OCI-LY1 (cell line): ENCODE measurements around the gene NABP1.

ENCODE experiments used
- H2AFZ ChIP-seq: fragments of 200-600 bp; sonication (generic), shearing (Covaris generic); 2 replicates; pipeline ENCODE4 v1.6.0; 2014; ENCODE audit warnings: antibody characterized with exemption, mild to moderate bottlenecking, low read length
- H3F3A ChIP-seq: fragments of 200-600 bp; sonication (generic), shearing (Covaris generic); 2 replicates; pipeline ENCODE4 v1.6.0; 2014; ENCODE audit warnings: mild to moderate bottlenecking, antibody characterized with exemption, low read length, moderate library complexity; ENCODE audit not compliant: insufficient read depth
- H3K27ac ChIP-seq: fragments of 200-600 bp; sonication (generic); 2 replicates; pipeline ENCODE4 v1.5.1; 2014; ENCODE audit warnings: low read length, mixed run types, mild to moderate bottlenecking, low read depth; ENCODE audit not compliant: poor library complexity, severe bottlenecking
- H3K27me3 ChIP-seq: fragments of 200-600 bp; sonication (generic); 2 replicates; pipeline ENCODE4 v1.6.0; 2014; ENCODE audit warnings: antibody characterized with exemption, mild to moderate bottlenecking, low read length, moderate library complexity; ENCODE audit not compliant: insufficient read depth
- H3K36me3 ChIP-seq: fragments of 200-600 bp; sonication (generic); 2 replicates; pipeline ENCODE4 v1.6.1; 2014; ENCODE audit warnings: mild to moderate bottlenecking, antibody characterized with exemption, low read length, moderate library complexity, mixed read lengths; ENCODE audit not compliant: insufficient read depth
- H3K4me1 ChIP-seq: fragments of 200-600 bp; sonication (generic); 2 replicates; pipeline ENCODE4 v1.5.1; 2014; ENCODE audit warnings: mild to moderate bottlenecking, low read length, moderate library complexity; ENCODE audit not compliant: insufficient read depth, severe bottlenecking
- H3K4me2 ChIP-seq: fragments of 200-600 bp; sonication (generic), shearing (Covaris generic); 2 replicates; pipeline ENCODE4 v1.6.1; 2014; ENCODE audit warnings: low read length
- H3K4me3 ChIP-seq: fragments of 200-600 bp; sonication (generic); 2 replicates; pipeline ENCODE4 v1.5.1; 2014; ENCODE audit warnings: low read length, low read depth, mild to moderate bottlenecking, mixed read lengths; ENCODE audit not compliant: poor library complexity, severe bottlenecking
- H3K79me2 ChIP-seq: fragments of 200-600 bp; shearing (Covaris generic); 2 replicates; pipeline ENCODE4 v1.6.1; 2016; ENCODE audit warnings: mixed run types, low read length, mixed read lengths; ENCODE audit not compliant: insufficient read depth
- H3K9ac ChIP-seq: fragments of 200-600 bp; sonication (generic), shearing (Covaris generic); 2 replicates; pipeline ENCODE4 v1.6.1; 2014; ENCODE audit warnings: mild to moderate bottlenecking, low read length, mixed read lengths
- H3K9me2 ChIP-seq: fragments of 200-600 bp; sonication (generic), shearing (Covaris generic); 2 replicates; pipeline ENCODE4 v1.6.1; 2014; ENCODE audit warnings: low read depth, mild to moderate bottlenecking, low read length, mixed read lengths
- H3K9me3 ChIP-seq: fragments of 200-600 bp; shearing (Covaris generic); 2 replicates; pipeline ENCODE4 v1.6.1; 2014; ENCODE audit warnings: low read length, mixed read lengths
- H4K20me1 ChIP-seq: fragments of 200-600 bp; sonication (generic), shearing (Covaris generic); 2 replicates; pipeline ENCODE4 v1.6.0; 2016; ENCODE audit warnings: mild to moderate bottlenecking, low read length; ENCODE audit not compliant: insufficient read depth
- EZH2 ChIP-seq: fragments of 200-600 bp; sonication (generic), shearing (Covaris generic); IDR thresholded peaks from 2 replicates; pipeline ENCODE4 v1.8.0; 2017; ENCODE audit warnings: borderline replicate concordance, mixed run types, mild to moderate bottlenecking, antibody characterized with exemption, low read length, moderate library complexity, mixed read lengths
- TF ChIP-seq, protein P1 (sequence below): fragments of 200-600 bp; sonication (generic), shearing (Covaris generic); IDR thresholded peaks from 2 replicates; pipeline ENCODE4 v1.5.1; 2017; ENCODE audit warnings: mild to moderate bottlenecking, antibody characterized with exemption, low read length, moderate library complexity, mixed read lengths

The NABP1 gene

DNA sequence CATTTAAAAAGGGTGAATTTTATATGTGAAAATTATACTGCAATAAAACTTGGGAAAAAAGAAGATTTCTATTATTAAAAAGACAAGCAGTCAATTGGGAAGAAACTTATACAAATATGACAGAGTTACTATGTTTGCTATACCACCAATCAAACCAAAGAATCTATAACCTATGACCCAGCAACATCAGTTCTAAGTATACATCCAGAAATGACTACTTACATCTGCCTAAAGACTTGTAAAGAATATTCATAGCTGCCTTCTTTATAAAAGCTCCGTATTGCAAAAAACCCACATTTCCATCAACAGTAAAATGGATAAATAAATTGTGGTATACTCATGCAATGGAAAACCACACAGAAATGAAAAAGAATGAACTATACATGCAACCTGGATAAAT is 32.9 kb upstream of the NABP1 start:
- Histone ChIP-seq H3K36me3 (no peaks in the 10 kb centered on the region), H3K9me2 (no peaks in the 10 kb centered on the region), H3K79me2 (no peaks in the 10 kb centered on the region), H3K4me1 (no peaks in the 10 kb centered on the region), H3K4me3 (no peak overlapping the region), H3K9ac (no peak overlapping the region), H3K27ac (no peak overlapping the region), H3F3A (no peaks in the 10 kb centered on the region), H3K27me3 (no peaks in the 10 kb centered on the region), H3K9me3 (no peaks in the 10 kb centered on the region), H4K20me1 (no peaks in the 10 kb centered on the region), H2AFZ (no peak overlapping the region), H3K4me2 (no peak overlapping the region)
- TF ChIP-seq EZH2: no peak
- TF ChIP-seq, protein P1, sequence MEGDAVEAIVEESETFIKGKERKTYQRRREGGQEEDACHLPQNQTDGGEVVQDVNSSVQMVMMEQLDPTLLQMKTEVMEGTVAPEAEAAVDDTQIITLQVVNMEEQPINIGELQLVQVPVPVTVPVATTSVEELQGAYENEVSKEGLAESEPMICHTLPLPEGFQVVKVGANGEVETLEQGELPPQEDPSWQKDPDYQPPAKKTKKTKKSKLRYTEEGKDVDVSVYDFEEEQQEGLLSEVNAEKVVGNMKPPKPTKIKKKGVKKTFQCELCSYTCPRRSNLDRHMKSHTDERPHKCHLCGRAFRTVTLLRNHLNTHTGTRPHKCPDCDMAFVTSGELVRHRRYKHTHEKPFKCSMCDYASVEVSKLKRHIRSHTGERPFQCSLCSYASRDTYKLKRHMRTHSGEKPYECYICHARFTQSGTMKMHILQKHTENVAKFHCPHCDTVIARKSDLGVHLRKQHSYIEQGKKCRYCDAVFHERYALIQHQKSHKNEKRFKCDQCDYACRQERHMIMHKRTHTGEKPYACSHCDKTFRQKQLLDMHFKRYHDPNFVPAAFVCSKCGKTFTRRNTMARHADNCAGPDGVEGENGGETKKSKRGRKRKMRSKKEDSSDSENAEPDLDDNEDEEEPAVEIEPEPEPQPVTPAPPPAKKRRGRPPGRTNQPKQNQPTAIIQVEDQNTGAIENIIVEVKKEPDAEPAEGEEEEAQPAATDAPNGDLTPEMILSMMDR: no peak

DNA sequence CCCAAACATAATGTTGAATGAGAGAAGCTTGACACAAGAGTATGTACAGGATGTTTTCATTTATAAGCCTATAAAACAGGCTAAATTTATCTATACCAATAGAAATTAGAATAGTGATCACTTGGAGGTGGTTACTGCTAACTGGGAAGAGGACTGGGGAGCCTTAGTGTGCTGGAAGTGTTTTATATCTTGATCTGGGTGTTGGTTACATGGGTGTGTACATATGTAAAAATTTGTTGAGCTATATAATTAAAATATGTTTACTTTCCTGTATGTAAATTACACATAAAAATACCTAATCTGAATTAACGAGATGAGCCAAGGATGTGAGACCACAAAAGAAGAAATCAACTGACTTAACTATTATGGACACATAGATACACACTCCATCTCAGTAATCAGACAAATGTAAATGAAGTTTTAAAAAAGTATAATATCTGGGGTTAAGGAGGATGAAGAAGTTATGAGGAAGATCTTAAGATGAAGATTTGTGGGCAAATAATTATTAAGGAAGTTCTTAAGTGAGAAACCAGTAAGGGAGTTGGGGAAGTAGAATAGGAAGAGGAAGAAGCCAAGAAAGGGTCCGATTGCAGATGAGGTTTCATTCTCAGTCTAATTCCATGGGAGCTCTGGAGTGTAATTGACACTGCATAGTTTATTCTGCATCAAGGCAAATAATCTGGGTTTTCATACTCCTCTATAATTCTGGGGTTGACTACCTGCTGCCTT is 32.3 kb upstream of the NABP1 start:
- H3K4me2 ChIP-seq: no peak overlapping the region
- no peak overlapping the region for H3K9ac ChIP-seq
- no peaks in the 10 kb centered on the region for H3K27me3 ChIP-seq
- no peaks in the 10 kb centered on the region for H3K4me1 ChIP-seq
- no peaks in the 10 kb centered on the region for H3K36me3 ChIP-seq
- no peaks in the 10 kb centered on the region for H3K9me3 ChIP-seq
- no peaks in the 10 kb centered on the region for H3K79me2 ChIP-seq
- no peak overlapping the region for H3K4me3 ChIP-seq
- no peak overlapping the region for H2AFZ ChIP-seq
- no peaks in the 10 kb centered on the region for H4K20me1 ChIP-seq
- no peak overlapping the region for H3K27ac ChIP-seq
- TF ChIP-seq EZH2: no peak
- no peaks in the 10 kb centered on the region for H3K9me2 ChIP-seq
- H3F3A ChIP-seq: no peaks in the 10 kb centered on the region

DNA sequence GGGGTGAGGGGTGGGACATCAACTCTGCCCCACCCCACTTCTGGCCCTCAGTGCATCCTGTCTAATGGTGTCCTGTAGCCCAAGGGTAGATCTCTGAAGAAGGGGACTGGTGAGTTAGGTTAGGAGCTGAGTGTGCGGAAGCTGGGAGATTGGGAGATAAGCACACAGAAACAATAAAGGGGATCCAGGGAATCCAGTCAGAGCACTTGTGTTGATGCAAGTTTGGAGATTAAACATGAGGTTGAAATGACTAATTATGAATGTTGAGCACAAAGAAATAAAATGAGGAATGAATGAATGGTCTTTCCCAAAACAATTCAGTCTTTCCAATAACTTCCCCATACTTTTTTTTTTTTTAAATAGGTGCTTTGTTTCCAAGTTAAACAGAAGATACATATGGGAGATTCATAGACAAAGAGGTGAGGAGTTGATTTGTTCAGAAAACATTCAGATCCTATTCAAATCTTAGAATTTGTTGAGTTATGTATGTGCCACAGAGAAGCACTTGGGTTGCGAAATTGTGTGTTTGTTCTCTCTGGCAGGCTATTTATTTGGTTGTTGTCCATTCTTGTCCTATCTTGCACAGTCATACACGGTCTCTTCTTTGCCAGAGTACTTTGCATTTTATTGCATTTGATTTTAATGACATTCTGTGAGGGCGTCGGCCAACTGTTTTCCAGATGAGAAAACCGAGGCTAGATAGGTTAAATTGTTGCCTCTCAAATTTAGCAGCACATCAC is 31.6 kb upstream of the NABP1 start:
- Histone ChIP-seq H3K9me3 (no peaks in the 10 kb centered on the region), H3K79me2 (no peaks in the 10 kb centered on the region), H3K4me1 (no peaks in the 10 kb centered on the region), H3K27ac (no peak overlapping the region), H3K4me2 (no peak overlapping the region), H3K4me3 (no peak overlapping the region), H3K27me3 (no peaks in the 10 kb centered on the region), H3K36me3 (no peaks in the 10 kb centered on the region), H3K9me2 (no peaks in the 10 kb centered on the region), H3F3A (no peaks in the 10 kb centered on the region), H2AFZ (no peak overlapping the region), H3K9ac (no peak overlapping the region), H4K20me1 (no peaks in the 10 kb centered on the region)
- no peak for TF ChIP-seq EZH2
- TF ChIP-seq, protein P1: no peak
